IPS-15b (cell line): ENCODE data around the gene URGCP.

Source experiments
- H3K27me3 ChIP-seq: one replicate; pipeline ENCODE4 v1.6.1; 2013; ENCODE audit warnings: low read length; ENCODE audit not compliant: control insufficient read depth, insufficient read depth
- H3K36me3 ChIP-seq: one replicate; pipeline ENCODE4 v1.6.1; 2013; ENCODE audit warnings: low read length; ENCODE audit not compliant: control insufficient read depth, insufficient read depth
- H3K4me1 ChIP-seq: one replicate; pipeline ENCODE4 v1.6.1; 2013; ENCODE audit warnings: mild to moderate bottlenecking, low read length; ENCODE audit not compliant: control insufficient read depth, insufficient read depth
- H3K4me3 ChIP-seq: one replicate; pipeline ENCODE4 v1.5.1; 2013; ENCODE audit warnings: low read depth, low read length
- H3K9ac ChIP-seq: one replicate; pipeline ENCODE4 v1.6.1; 2013; ENCODE audit warnings: low read depth, mild to moderate bottlenecking, low read length
- H3K9me3 ChIP-seq: one replicate; pipeline ENCODE4 v1.6.1; 2013; ENCODE audit warnings: mild to moderate bottlenecking, low read length; ENCODE audit not compliant: control insufficient read depth, insufficient read depth

URGCP gene

GRCh38 chr7:43937444-43937843 lies 31.0 kb upstream of the URGCP start:
- H3K36me3 ChIP-seq = no peaks in the 10 kb centered on the region
- no peaks in the 10 kb centered on the region for H3K9me3 ChIP-seq
- H3K4me1 ChIP-seq = no peaks in the 10 kb centered on the region
- no peak overlapping the region for H3K9ac ChIP-seq
- H3K27me3 ChIP-seq = no peaks in the 10 kb centered on the region
- H3K4me3 ChIP-seq = no peak overlapping the region

GRCh38 chr7:43933902-43934560 lies 27.6 kb upstream of the URGCP start:
- no peak overlapping the region for H3K9ac ChIP-seq
- no peak overlapping the region for H3K4me3 ChIP-seq
- H3K27me3 ChIP-seq = no peaks in the 10 kb centered on the region
- no peaks in the 10 kb centered on the region for H3K9me3 ChIP-seq
- no peaks in the 10 kb centered on the region for H3K36me3 ChIP-seq
- H3K4me1 ChIP-seq = no peaks in the 10 kb centered on the region

DNA sequence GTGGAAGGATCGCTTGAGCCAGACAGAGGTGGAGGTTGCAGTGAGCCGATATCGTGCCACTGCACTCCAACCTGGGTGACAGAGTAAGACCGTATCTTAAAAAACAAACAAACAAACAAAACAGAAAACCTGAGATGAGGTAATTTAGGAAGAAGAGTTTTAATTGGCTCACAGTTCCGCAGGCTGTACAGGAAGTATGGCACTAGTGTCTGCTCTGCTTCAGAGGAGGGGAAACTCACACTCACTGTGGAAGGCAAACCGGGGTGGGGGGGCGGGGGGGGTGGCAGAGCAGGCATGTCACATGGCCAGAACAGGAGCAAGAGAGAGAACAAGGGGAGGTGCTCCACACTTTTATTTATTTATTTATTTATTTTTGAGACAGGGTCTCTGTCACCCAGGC lies 24.9 kb upstream of the URGCP start:
- Histone ChIP-seq H3K4me3 (no peak overlapping the region), H3K9me3 (no peaks in the 10 kb centered on the region), H3K27me3 (peaks cover 11% of the 10 kb centered on the region), H3K4me1 (no peaks in the 10 kb centered on the region), H3K9ac (no peak overlapping the region), H3K36me3 (no peaks in the 10 kb centered on the region)

- peaks cover 14% of the 10 kb centered on the region for H3K27me3 ChIP-seq
- H3K9ac ChIP-seq = no peak overlapping the region
- H3K4me1 ChIP-seq = peaks cover 3% of the 10 kb centered on the region
- H3K4me3 ChIP-seq = no peak overlapping the region
- H3K9me3 ChIP-seq = no peaks in the 10 kb centered on the region
- no peaks in the 10 kb centered on the region for H3K36me3 ChIP-seq
Measured at GRCh38 chr7:43929529-43930457, 23.4 kb upstream of the URGCP start.

- H3K9ac ChIP-seq = no peak overlapping the region
- no peak overlapping the region for H3K4me3 ChIP-seq
- no peaks in the 10 kb centered on the region for H3K9me3 ChIP-seq
- H3K27me3 ChIP-seq = peaks cover 14% of the 10 kb centered on the region
- peaks cover 3% of the 10 kb centered on the region for H3K4me1 ChIP-seq
- no peaks in the 10 kb centered on the region for H3K36me3 ChIP-seq
Measured at GRCh38 chr7:43927810-43928209, 21.4 kb upstream of the URGCP start.

DNA sequence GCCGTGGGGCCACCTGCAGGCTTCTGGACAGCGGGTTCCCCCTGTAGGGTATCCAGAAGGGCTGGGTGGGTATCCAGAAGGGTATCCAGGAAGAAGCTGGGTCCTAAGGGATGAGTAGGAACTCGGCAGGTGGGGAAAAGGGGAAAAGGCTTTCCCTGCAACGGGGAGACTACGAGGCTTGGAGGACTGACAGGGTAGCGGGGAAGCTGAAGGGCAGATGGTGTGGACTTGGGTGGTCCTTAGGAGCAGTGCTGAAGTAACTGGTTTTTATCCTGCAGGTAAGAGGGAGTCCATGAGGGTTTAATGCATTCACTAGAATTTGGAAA lies 20.4 kb upstream of the URGCP start:
- H3K9me3 ChIP-seq = no peaks in the 10 kb centered on the region
- H3K27me3 ChIP-seq = peaks cover 14% of the 10 kb centered on the region
- H3K4me1 ChIP-seq = peaks cover 3% of the 10 kb centered on the region
- H3K9ac ChIP-seq = no peak overlapping the region
- no peaks in the 10 kb centered on the region for H3K36me3 ChIP-seq
- H3K4me3 ChIP-seq = peak overlapping the region; percentile 66

GRCh38 chr7:43925984-43926797 lies 19.8 kb upstream of the URGCP start, which contains the start of gene UBE2D4:
Gene UBE2D4, plus strand, starts transcription at chr7:43926436. Its CDS starts 97 bp downstream, at chr7:43926533.
- H3K27me3 ChIP-seq = peaks cover 14% of the 10 kb centered on the region
- no peaks in the 10 kb centered on the region for H3K36me3 ChIP-seq
- H3K9me3 ChIP-seq = no peaks in the 10 kb centered on the region
- peak within 1 kb of the TSS; percentile 79 for H3K9ac ChIP-seq
- H3K4me3 ChIP-seq = peak within 1 kb of the TSS; percentile 66
- peaks cover 3% of the 10 kb centered on the region for H3K4me1 ChIP-seq

- no peak overlapping the region for H3K9ac ChIP-seq
- H3K4me1 ChIP-seq = peaks cover 3% of the 10 kb centered on the region
- no peaks in the 10 kb centered on the region for H3K9me3 ChIP-seq
- peaks cover 14% of the 10 kb centered on the region for H3K27me3 ChIP-seq
- peaks cover 4% of the 10 kb centered on the region for H3K36me3 ChIP-seq
- H3K4me3 ChIP-seq = no peak overlapping the region
Measured at GRCh38 chr7:43922726-43923125, 16.3 kb upstream of the URGCP start.

GRCh38 chr7:43921423-43921822 lies 15.0 kb upstream of the URGCP start:
- H3K36me3 ChIP-seq = peaks cover 4% of the 10 kb centered on the region
- H3K27me3 ChIP-seq = peaks cover 4% of the 10 kb centered on the region
- no peaks in the 10 kb centered on the region for H3K9me3 ChIP-seq
- no peak overlapping the region for H3K9ac ChIP-seq
- H3K4me1 ChIP-seq = peaks cover 3% of the 10 kb centered on the region
- no peak overlapping the region for H3K4me3 ChIP-seq

GRCh38 chr7:43915907-43916306 lies 9.5 kb upstream of the URGCP start:
- H3K4me1 ChIP-seq = peaks cover 5% of the 10 kb centered on the region
- H3K4me3 ChIP-seq = no peak overlapping the region
- H3K36me3 ChIP-seq = peaks cover 4% of the 10 kb centered on the region
- H3K9ac ChIP-seq = no peak overlapping the region
- no peaks in the 10 kb centered on the region for H3K9me3 ChIP-seq
- H3K27me3 ChIP-seq = no peaks in the 10 kb centered on the region

DNA sequence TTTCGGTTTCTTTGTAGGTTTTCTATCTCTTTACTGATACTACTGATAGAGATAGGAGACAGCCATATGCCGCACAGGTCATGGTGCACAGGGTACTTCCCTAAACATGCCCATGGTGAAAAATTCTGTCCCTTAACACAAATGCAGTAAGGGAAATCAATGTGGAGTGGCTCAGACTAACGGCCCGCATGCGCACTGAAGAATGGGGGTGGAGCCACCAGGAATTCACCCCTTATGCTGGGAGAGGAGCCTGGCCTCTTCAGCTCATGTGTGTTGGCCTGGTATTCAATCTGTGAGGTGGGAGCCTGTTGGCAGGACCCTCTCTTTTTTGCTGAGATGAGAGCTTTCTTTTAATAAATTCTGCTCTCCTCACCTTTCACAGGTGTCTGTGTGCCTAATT lies 8.4 kb upstream of the URGCP start:
- no peaks in the 10 kb centered on the region for H3K27me3 ChIP-seq
- peaks cover 4% of the 10 kb centered on the region for H3K36me3 ChIP-seq
- H3K9me3 ChIP-seq = no peaks in the 10 kb centered on the region
- H3K4me3 ChIP-seq = no peak overlapping the region
- H3K4me1 ChIP-seq = peaks cover 5% of the 10 kb centered on the region
- H3K9ac ChIP-seq = no peak overlapping the region
